H1 (cell line): ENCODE data around the gene PNISR. TPM values are rescaled to one million over a fixed set of nuclear protein-coding genes. Genes with fewer than 3 reads are reported as not detected.
A peak's percentile ranks its signal among the peaks of the same experiment; 100 is the strongest.

Source experiments
- CTCF ChIA-PET: fragments of 300-600 bp; sonication (Branson Sonifier 250); formaldehyde crosslinking; loops from one replicate; lab custom pipeline; 2021; ENCODE audit not compliant: partially characterized antibody; lab: Charles Lee
- POLR2A ChIA-PET: fragments of 300-600 bp; sonication (Branson Sonifier 250); formaldehyde crosslinking; loops from one replicate; lab custom pipeline; 2021; ENCODE audit warnings: inconsistent platforms; ENCODE audit not compliant: partially characterized antibody; lab: Charles Lee
- DNase-seq, 2 experiments: peaks; one replicate each; pipeline versions ENCODE4 v3.0.0 to v3.0.0-alpha.2; 2010 to 2022; ENCODE audit warnings: low spot score in 2 of 2, low read depth in 1 of 2, mixed read lengths in 1 of 2
- FAIRE-seq: peaks from 2 replicates; lab custom pipeline; 2011; peaks lifted over from hg19 to GRCh38; lab: Jason Lieb, UNC
- H2AFZ ChIP-seq: 2 replicates; pipeline ENCODE4 v1.8.1; 2012; ENCODE audit warnings: low read length, inconsistent platforms
- H2AK5ac ChIP-seq: 2 replicates; pipeline ENCODE4 v1.6.1; 2013; ENCODE audit warnings: low read depth, low read length
- H2BK120ac ChIP-seq: replicated peaks from 2 replicates; pipeline ENCODE3; 2013; ENCODE audit warnings: low read depth, low read length, inconsistent platforms
- H2BK12ac ChIP-seq: 2 replicates; pipeline ENCODE4 v1.6.1; 2013; ENCODE audit warnings: low read depth, low read length
- H2BK15ac ChIP-seq: 2 replicates; pipeline ENCODE4 v1.6.1; 2013; ENCODE audit warnings: low read length
- H2BK20ac ChIP-seq: 2 replicates; pipeline ENCODE4 v1.6.1; 2013; ENCODE audit warnings: low read length
- H2BK5ac ChIP-seq: 2 replicates; pipeline ENCODE4 v1.6.1; 2013; ENCODE audit warnings: low read depth, low read length
- H3K14ac ChIP-seq: 2 replicates; pipeline ENCODE4 v1.6.1; 2013; ENCODE audit warnings: inconsistent platforms; ENCODE audit not compliant: insufficient read length
- H3K18ac ChIP-seq: 2 replicates; pipeline ENCODE4 v1.6.1; 2013; ENCODE audit warnings: low read length; ENCODE audit errors: extremely low read depth
- H3K23ac ChIP-seq: 2 replicates; pipeline ENCODE4 v1.6.1; 2013; ENCODE audit warnings: inconsistent platforms; ENCODE audit not compliant: insufficient read length
- H3K23me2 ChIP-seq: 2 replicates; pipeline ENCODE4 v1.6.1; 2013; ENCODE audit warnings: low read depth, low read length
- H3K27ac ChIP-seq: 2 replicates; pipeline ENCODE4 v1.6.1; 2011; ENCODE audit warnings: low read depth, low read length, inconsistent platforms
- H3K27me3 ChIP-seq, 4 experiments: replicated peaks in 1 of 4; 1 replicate in 1 of 4; 2 replicates in 3 of 4; pipeline versions ENCODE4 v1.6.1 to v1.8.1; 2011 to 2013; ENCODE audit warnings: low read length in 3 of 4, mild to moderate bottlenecking in 3 of 4, inconsistent platforms in 2 of 4, mixed read lengths in 2 of 4, moderate library complexity in 1 of 4; ENCODE audit not compliant: control insufficient read depth in 3 of 4, insufficient read depth in 3 of 4; ENCODE audit errors: extremely low read depth in 1 of 4
- H3K36me3 ChIP-seq, 4 experiments: 2 replicates each; pipeline versions ENCODE4 v1.6.1 to v1.8.1; 2011 to 2013; ENCODE audit warnings: mild to moderate bottlenecking in 4 of 4, low read length in 3 of 4, moderate library complexity in 2 of 4, control low read depth in 1 of 4, inconsistent platforms in 1 of 4; ENCODE audit not compliant: insufficient read depth in 4 of 4, control insufficient read depth in 2 of 4
- H3K4ac ChIP-seq: replicated peaks from 2 replicates; pipeline ENCODE3; 2013; ENCODE audit warnings: low read length, low read depth, mixed read lengths, inconsistent platforms; ENCODE audit not compliant: insufficient read length
- H3K4me1 ChIP-seq, 4 experiments: replicated peaks in 1 of 4; 1 replicate in 1 of 4; 2 replicates in 3 of 4; pipeline versions ENCODE4 v1.6.1 to v1.8.1; 2011 to 2013; ENCODE audit warnings: low read length in 3 of 4, inconsistent platforms in 2 of 4, mixed read lengths in 1 of 4; ENCODE audit not compliant: insufficient read depth in 4 of 4, control insufficient read depth in 3 of 4
- H3K4me2 ChIP-seq, 2 experiments: 2 replicates each; pipeline versions ENCODE4 v1.6.1 to v1.8.1; 2011 to 2013; ENCODE audit warnings: low read depth in 2 of 2, low read length in 2 of 2, control low read depth in 1 of 2, inconsistent platforms in 1 of 2, mild to moderate bottlenecking in 1 of 2; ENCODE audit not compliant: insufficient read depth in 1 of 2
- H3K4me3 ChIP-seq, 4 experiments: fragments of 200-600, 300-600 bp in 1 of 4; sonication (generic), shearing (Covaris generic), sonication (Bioruptor Twin) in 1 of 4; 2 replicates each; pipeline versions ENCODE4 v1.5.1 to v1.8.1; 2011 to 2016; ENCODE audit warnings: low read length in 4 of 4, low read depth in 3 of 4, control low read depth in 2 of 4, inconsistent platforms in 2 of 4, mild to moderate bottlenecking in 2 of 4, mixed read lengths in 1 of 4, moderate library complexity in 1 of 4; ENCODE audit not compliant: insufficient read depth in 2 of 4; ENCODE audit errors: extremely low read depth in 1 of 4
- H3K56ac ChIP-seq: replicated peaks from 2 replicates; pipeline ENCODE3; 2013; ENCODE audit warnings: low read depth, mild to moderate bottlenecking, mixed read lengths, low read length, inconsistent platforms; ENCODE audit not compliant: insufficient read length
- H3K79me1 ChIP-seq: 2 replicates; pipeline ENCODE4 v1.6.1; 2013; ENCODE audit warnings: low read depth, low read length, control low read depth
- H3K79me2 ChIP-seq, 2 experiments: 2 replicates each; pipeline versions ENCODE4 v1.6.1 to v1.8.1; 2012 to 2013; ENCODE audit warnings: low read length in 2 of 2, mild to moderate bottlenecking in 2 of 2, inconsistent platforms in 1 of 2; ENCODE audit not compliant: insufficient read depth in 2 of 2, control insufficient read depth in 1 of 2
- H3K9ac ChIP-seq, 4 experiments: replicated peaks in 1 of 4; 1 replicate in 1 of 4; 2 replicates in 3 of 4; pipeline versions ENCODE4 v1.6.1 to v1.8.1; 2011 to 2013; ENCODE audit warnings: low read depth in 3 of 4, low read length in 3 of 4, control low read depth in 2 of 4, mild to moderate bottlenecking in 2 of 4, moderate library complexity in 2 of 4, inconsistent platforms in 1 of 4; ENCODE audit errors: extremely low read depth in 1 of 4
- H3K9me3 ChIP-seq, 2 experiments: 2 replicates each; pipeline versions ENCODE4 v1.6.1 to v1.8.1; 2012 to 2013; ENCODE audit warnings: mild to moderate bottlenecking in 2 of 2, moderate library complexity in 2 of 2, control low read depth in 1 of 2, inconsistent platforms in 1 of 2, low read depth in 1 of 2, low read length in 1 of 2, mixed read lengths in 1 of 2; ENCODE audit not compliant: insufficient read depth in 2 of 2
- H4K20me1 ChIP-seq, 2 experiments: replicated peaks in 1 of 2; 2 replicates each; pipeline versions ENCODE3 to v1.8.1; 2011 to 2013; ENCODE audit warnings: inconsistent platforms in 2 of 2, low read length in 2 of 2, mild to moderate bottlenecking in 1 of 2; ENCODE audit not compliant: insufficient read depth in 2 of 2, control insufficient read depth in 1 of 2
- H4K5ac ChIP-seq: 2 replicates; pipeline ENCODE4 v1.6.1; 2013; ENCODE audit warnings: low read length, low read depth, mixed read lengths, inconsistent platforms; ENCODE audit not compliant: insufficient read length
- H4K8ac ChIP-seq: 2 replicates; pipeline ENCODE4 v1.8.0; 2013; ENCODE audit warnings: mild to moderate bottlenecking, moderate library complexity, low read length, inconsistent platforms; ENCODE audit not compliant: insufficient read depth; ENCODE audit errors: extremely low read depth
- H4K91ac ChIP-seq: replicated peaks from 2 replicates; pipeline ENCODE3; 2013; ENCODE audit warnings: low read length, mixed read lengths, inconsistent platforms; ENCODE audit not compliant: insufficient read length
- CREB1 ChIP-seq: IDR thresholded peaks from 2 replicates; pipeline ENCODE4 v1.6.1; 2012; ENCODE audit warnings: inconsistent platforms
- CTBP2 ChIP-seq: IDR thresholded peaks from 2 replicates; pipeline ENCODE4 v1.7.0; 2011; ENCODE audit warnings: borderline replicate concordance, mild to moderate bottlenecking, moderate library complexity, mixed read lengths, low read length; ENCODE audit not compliant: insufficient read depth, insufficient read length
- EZH2 ChIP-seq: fragments of 200-600 bp; sonication (generic); IDR thresholded peaks from 2 replicates; pipeline ENCODE4 v1.7.1; 2012; ENCODE audit warnings: low read depth, mild to moderate bottlenecking, moderate library complexity, low read length, inconsistent platforms; ENCODE audit not compliant: severe bottlenecking
- HDAC6 ChIP-seq: IDR thresholded peaks from one replicate; pipeline ENCODE4 v1.7.1; 2012; ENCODE audit warnings: low read depth, mild to moderate bottlenecking, inconsistent platforms, low read length, moderate library complexity
- JUND ChIP-seq: IDR thresholded peaks from 2 replicates; pipeline ENCODE4 v1.6.1; 2011; ENCODE audit warnings: mild to moderate bottlenecking, improper control_type of control experiment, low read length
- KDM4A ChIP-seq: IDR thresholded peaks from one replicate; pipeline ENCODE4 v1.7.1; 2012; ENCODE audit warnings: low read depth, mild to moderate bottlenecking, moderate library complexity, low read length, inconsistent platforms; ENCODE audit not compliant: severe bottlenecking
- POU5F1 ChIP-seq: IDR thresholded peaks from 2 replicates; pipeline ENCODE4 v1.6.1; 2011; ENCODE audit warnings: low read depth, mild to moderate bottlenecking, low read length, moderate library complexity
- RAD21 ChIP-seq, 2 experiments: IDR thresholded peaks in 1 of 2; conservative IDR thresholded peaks in 1 of 2; 2 replicates each; pipeline ENCODE4 v1.6.1; 2011; ENCODE audit warnings: low read depth in 2 of 2, low read length in 2 of 2, improper control_type of control experiment in 1 of 2, inconsistent platforms in 1 of 2, mild to moderate bottlenecking in 1 of 2, moderate library complexity in 1 of 2
- TAF7 ChIP-seq: optimal IDR thresholded peaks from 2 replicates; pipeline ENCODE3; 2011; ENCODE audit warnings: low read depth, mild to moderate bottlenecking, inconsistent platforms, low read length, moderate library complexity, borderline replicate concordance
- TCF12 ChIP-seq: IDR thresholded peaks from 2 replicates; pipeline ENCODE4 v1.6.1; 2011; ENCODE audit warnings: low read depth, mild to moderate bottlenecking, low read length
- WGBS, 2 experiments: shearing (Covaris generic) in 1 of 2; methylation state at CpG; one replicate each; pipeline versions ENCODE4 v1.1.6 to v1.1.7; 2013 to 2015; ENCODE audit warnings: low lambda C conversion rate in 2 of 2, mixed read lengths in 2 of 2, inconsistent platforms in 1 of 2, low coverage in 1 of 2, missing lambda C conversion rate in 1 of 2; ENCODE audit not compliant: insufficient replicate concordance in 2 of 2, insufficient coverage in 1 of 2, insufficient read length in 1 of 2; ENCODE audit errors: extremely low coverage in 1 of 2, missing lambda C conversion rate in 1 of 2; 5-methylcytosine and 5-hydroxymethylcytosine counted together
- polyA plus RNA-seq, 7 experiments: library from polyadenylated mRNA; depleted of rRNA in 3 of 7; stranded (reverse) in 5 of 7; unstranded in 2 of 7; fragments of >200 nt in 5 of 7; fragments of 200-250 nt in 2 of 7; gene quantifications; 1 replicate in 5 of 7; 2 replicates in 1 of 7; 4 replicates in 1 of 7; pipeline versions ENCODE4 v1.2.1 to v1.2.3, GENCODE V29; 2011 to 2013; ENCODE audit warnings: missing spikeins in 2 of 7, mixed read lengths in 2 of 7
- total RNA-seq: library from RNA; stranded (reverse); fragmentation: NEBNext Ultra II Directional; extraction: Animal tissue kit (Norgen Biotek cat#: 25700); gene quantifications from 2 replicates; pipeline ENCODE4 v1.2.1, GENCODE V29; 2021

Gene PNISR
- total and polyA plus RNA-seq, 2 of the 8 experiments (the other 6 are each of a cell fraction or from before 2014, with no cell fraction given): 41.1 to 134 TPM

- Histone ChIP-seq H3K4me1 (peaks cover 0 to 11% (median 5%) of the 10 kb centered on the region in 4 experiments; a peak in 4 of 7 replicates), H3K79me1 (no peaks in the 10 kb centered on the region), H3K9ac (peak overlapping the region; percentile 92 to 99 (median 98)), H4K91ac (peak overlapping the region; percentile 67), H2BK20ac (no peak overlapping the region), H2BK15ac (no peak overlapping the region), H2BK120ac (peak overlapping the region; percentile 86), H3K9me3 (no peaks in the 10 kb centered on the region), H2AFZ (peak overlapping the region; percentile 74), H3K4me2 (peak overlapping the region; percentile 63 to 75), H3K27me3 (no peaks in the 10 kb centered on the region), H3K27ac (peak overlapping the region; percentile 97), H3K18ac (peak overlapping the region; percentile 76), H4K20me1 (peaks cover 14 to 18% of the 10 kb centered on the region in 2 experiments), H3K23me2 (peaks cover 8% of the 10 kb centered on the region; the same call in 1 of the 2 replicates), H3K4ac (peak overlapping the region; percentile 81), H4K5ac (peak overlapping the region; percentile 80), H3K56ac (peak overlapping the region; percentile 85), H2AK5ac (no peak overlapping the region), H2BK5ac (peak overlapping the region; percentile 97), H3K14ac (peak overlapping the region; percentile 44), H2BK12ac (peak overlapping the region; percentile 78; the same call in 1 of the 2 replicates), H3K36me3 (peaks cover 0 to 13% (median 0%) of the 10 kb centered on the region in 4 experiments; a peak in 2 of 8 replicates), H4K8ac (peak overlapping the region; percentile 99; the same call in 1 of the 2 replicates), H3K23ac (no peak overlapping the region), H3K4me3 (peak overlapping the region; percentile 79 to 99 (median 92)), H3K79me2 (peaks cover 32 to 56% of the 10 kb centered on the region in 2 experiments)
- 4% methylated on average over 29 of the region's 29 CpGs; no CpG with 5 or more reads in 1 of the 2 experiments for WGBS, 2 experiments
- POLR2A ChIA-PET: interaction anchor here (0.8 to 6.5 kb wide), 19 partner anchors 8 to 181 kb away, joined by 3 to 79 read pairs (median 4); partner anchors contain the start of genes CCNC, COQ3, FAXC and USP45
- FAIRE-seq (peak; percentile 86), DNase-seq (peak; percentile 87 to 90)
- CTCF ChIA-PET: interaction anchor here (0.9 to 3.1 kb wide), 9 partner anchors 9 to 162 kb away, joined by 3 to 34 read pairs (median 4); partner anchors contain the start of gene FAXC
- TF ChIP-seq KDM4A: no peak
- peak; percentile 23 for TF ChIP-seq TAF7
- TF ChIP-seq HDAC6: no peak
- TF ChIP-seq RAD21 (IDR thresholded peaks at IDR 0.05 in 1 of 2, conservative IDR thresholded peaks at IDR 0.05 in 1 of 2; ENCODE audit: low read depth in 2 of 2, low read length in 2 of 2): peak; percentile 34 to 42
- TF ChIP-seq CTBP2: no peak
- TF ChIP-seq CREB1: no peak
- no peak for TF ChIP-seq JUND
- no peak for TF ChIP-seq POU5F1
- no peak for TF ChIP-seq EZH2
- 0 out of 2 replicates have a peak, but pooled peaks have one; percentile 72 for TF ChIP-seq TCF12
Observed at GRCh38 chr6:99425647-99426450, 741 bp upstream of the PNISR start.
